Endothelial cell of umbilical vein (primary cell): ENCODE measurements around the gene KLHDC9. TPM values are rescaled to one million over a fixed set of nuclear protein-coding genes. Genes with fewer than 3 reads are reported as not detected.

Source experiments
- BruUV-seq: library from RNA; stranded (reverse); fragments of 400-500 nt; replicated peaks from 2 replicates; lab custom pipeline; 2021; lab: Mats Ljungman, UMichigan
- CTCF ChIA-PET: fragments of 300-600, 350-600 bp; sonication (Branson Sonifier 250); formaldehyde crosslinking; loops from one replicate; lab custom pipeline; 2021; ENCODE audit warnings: antibody characterized with exemption, inconsistent platforms; lab: Charles Lee
- POLR2A ChIA-PET: fragments of 300-600, 350-600 bp; sonication (Branson Sonifier 250); formaldehyde crosslinking; loops from one replicate; lab custom pipeline; 2021; ENCODE audit warnings: antibody characterized with exemption, inconsistent platforms; lab: Charles Lee
- DNase-seq: peaks from one replicate; pipeline ENCODE4 v3.0.0-alpha.2; 2011; ENCODE audit warnings: low read depth, low spot score
- FAIRE-seq: peaks from 2 replicates; lab custom pipeline; 2011; peaks lifted over from hg19 to GRCh38; lab: Jason Lieb, UNC
- H2AFZ ChIP-seq: 2 replicates; pipeline ENCODE4 v1.6.0; 2012; ENCODE audit warnings: low read depth, low read length, control low read depth, inconsistent platforms
- H3K27ac ChIP-seq: 2 replicates; pipeline ENCODE4 v1.5.1; 2011; ENCODE audit warnings: low read depth, mild to moderate bottlenecking, control low read depth, low read length, moderate library complexity; ENCODE audit not compliant: insufficient read depth
- H3K27me3 ChIP-seq, 2 experiments: 2 replicates each; pipeline versions ENCODE4 v1.6.0 to v1.6.1; 2011; ENCODE audit warnings: low read length in 2 of 2, mixed read lengths in 1 of 2; ENCODE audit not compliant: control insufficient read depth in 2 of 2, insufficient read depth in 2 of 2
- H3K36me3 ChIP-seq, 2 experiments: 2 replicates in 1 of 2; 3 replicates in 1 of 2; pipeline ENCODE4 v1.5.1; 2011; ENCODE audit warnings: low read length in 2 of 2, mild to moderate bottlenecking in 1 of 2, moderate library complexity in 1 of 2; ENCODE audit not compliant: control insufficient read depth in 2 of 2, insufficient read depth in 2 of 2; ENCODE audit errors: extremely low read depth in 1 of 2
- H3K4me1 ChIP-seq: 3 replicates; pipeline ENCODE4 v1.5.1; 2011; ENCODE audit warnings: mild to moderate bottlenecking, low read length; ENCODE audit not compliant: control insufficient read depth, insufficient read depth; ENCODE audit errors: extremely low read depth
- H3K4me2 ChIP-seq: 2 replicates; pipeline ENCODE4 v1.6.1; 2011; ENCODE audit warnings: low read length, control low read depth, mixed read lengths; ENCODE audit not compliant: insufficient read depth
- H3K4me3 ChIP-seq, 3 experiments: fragments of 200-600 bp in 1 of 3; sonication (generic), shearing (Covaris generic) in 1 of 3; replicated peaks in 1 of 3; 2 replicates each; pipeline ENCODE4 v1.5.1; 2011 to 2016; ENCODE audit warnings: control low read depth in 3 of 3, low read length in 3 of 3, mild to moderate bottlenecking in 2 of 3, inconsistent platforms in 1 of 3, low read depth in 1 of 3, moderate library complexity in 1 of 3; ENCODE audit not compliant: insufficient read depth in 1 of 3
- H3K79me2 ChIP-seq: 2 replicates; pipeline ENCODE4 v1.6.0; 2012; ENCODE audit warnings: low read length, inconsistent platforms; ENCODE audit not compliant: control insufficient read depth, insufficient read depth
- H3K9ac ChIP-seq: replicated peaks from 2 replicates; pipeline ENCODE3; 2011; ENCODE audit warnings: low read length, control low read depth; ENCODE audit not compliant: insufficient read depth; ENCODE audit errors: extremely low read depth
- H3K9me1 ChIP-seq: replicated peaks from 3 replicates; pipeline ENCODE4 v1.6.0; 2011; ENCODE audit warnings: mild to moderate bottlenecking, low read length; ENCODE audit not compliant: control insufficient read depth, insufficient read depth; ENCODE audit errors: extremely low read depth
- H3K9me3 ChIP-seq: replicated peaks from 2 replicates; pipeline ENCODE4 v1.5.1; 2012; ENCODE audit warnings: low read length, inconsistent platforms; ENCODE audit not compliant: control insufficient read depth, insufficient read depth
- H4K20me1 ChIP-seq: replicated peaks from 2 replicates; pipeline ENCODE3; 2011; ENCODE audit warnings: mild to moderate bottlenecking, low read length; ENCODE audit not compliant: control insufficient read depth, insufficient read depth; ENCODE audit errors: extremely low read depth
- EZH2 ChIP-seq: IDR thresholded peaks from 2 replicates; pipeline ENCODE4 v1.6.1; 2012; ENCODE audit warnings: borderline replicate concordance, low read depth, mild to moderate bottlenecking, moderate library complexity, low read length, inconsistent platforms; ENCODE audit not compliant: severe bottlenecking
- FOS ChIP-seq: IDR thresholded peaks from 2 replicates; pipeline ENCODE4 v1.6.1; 2011; ENCODE audit warnings: mild to moderate bottlenecking, low read length, moderate library complexity, borderline replicate concordance; ENCODE audit not compliant: insufficient read depth
- GATA2 ChIP-seq: IDR thresholded peaks from 2 replicates; pipeline ENCODE4 v1.7.0; 2011; ENCODE audit warnings: low read depth, mild to moderate bottlenecking, moderate library complexity, mixed read lengths, low read length; ENCODE audit not compliant: insufficient read length, insufficient read depth
- JUN ChIP-seq: IDR thresholded peaks from 2 replicates; pipeline ENCODE4 v1.6.1; 2011; ENCODE audit warnings: borderline replicate concordance, low read depth; ENCODE audit not compliant: insufficient read length, insufficient read depth
- MYC ChIP-seq: IDR thresholded peaks from one replicate; pipeline ENCODE4 v1.6.1; 2011; ENCODE audit warnings: mild to moderate bottlenecking, low read depth, low read length
- POLR2A ChIP-seq: IDR thresholded peaks from 2 replicates; pipeline ENCODE4 v1.6.1; 2012; ENCODE audit warnings: low read depth, mild to moderate bottlenecking, control low read depth, low read length
- POLR2AphosphoS5 ChIP-seq: IDR thresholded peaks from 2 replicates; pipeline ENCODE4 v1.6.1; 2012; ENCODE audit warnings: low read depth, mild to moderate bottlenecking, control low read depth, low read length, moderate library complexity; ENCODE audit not compliant: insufficient read depth
- dilution Hi-C: fragments of 300-500 bp; cut with MboI; formaldehyde crosslinking; loops from one replicate; pipeline ENCODE4 v1.15.0; 2019; ENCODE audit warnings: low sequenced_read_pairs; ENCODE audit not compliant: extremely low pct_ligation_motif_present
- intact Hi-C: fragments of 100-400 bp; cut with micrococcal nuclease; formaldehyde crosslinking; loops from one replicate; pipeline ENCODE4 v1.10.0; 2022
- polyA plus RNA-seq, 4 experiments: library from polyadenylated mRNA; depleted of rRNA in 3 of 4; stranded (reverse) in 3 of 4; unstranded in 1 of 4; fragments of >200 nt; gene quantifications; 2 replicates each; pipeline versions ENCODE4 v1.2.1 to v1.2.3, GENCODE V29; 2011 to 2012; ENCODE audit warnings: missing spikeins in 1 of 4
- total RNA-seq: library from RNA; stranded (reverse); gene quantifications from 2 replicates; pipeline ENCODE4 v1.2.3, GENCODE V29; 2021
- TF ChIP-seq, protein P1 (sequence below): IDR thresholded peaks from 2 replicates; pipeline ENCODE4 v1.6.1; 2011; ENCODE audit not compliant: insufficient read depth, insufficient read length
- TF ChIP-seq, protein P2 (sequence below), 2 donors: IDR thresholded peaks; 1 replicate in 1 of 2; 2 replicates in 1 of 2; pipeline ENCODE4 v1.5.1; 2011; ENCODE audit warnings: low read length in 2 of 2, mild to moderate bottlenecking in 2 of 2, moderate library complexity in 2 of 2, control low read depth in 1 of 2, inconsistent platforms in 1 of 2, low read depth in 1 of 2; ENCODE audit not compliant: insufficient read depth in 1 of 2; ENCODE audit errors: extremely low read depth in 1 of 2

The KLHDC9 gene
- total and polyA plus RNA-seq, 2 donors (not counting 3 experiments of a cell fraction or from before 2014, with no cell fraction given): 1.1 to 2.6 TPM

DNA sequence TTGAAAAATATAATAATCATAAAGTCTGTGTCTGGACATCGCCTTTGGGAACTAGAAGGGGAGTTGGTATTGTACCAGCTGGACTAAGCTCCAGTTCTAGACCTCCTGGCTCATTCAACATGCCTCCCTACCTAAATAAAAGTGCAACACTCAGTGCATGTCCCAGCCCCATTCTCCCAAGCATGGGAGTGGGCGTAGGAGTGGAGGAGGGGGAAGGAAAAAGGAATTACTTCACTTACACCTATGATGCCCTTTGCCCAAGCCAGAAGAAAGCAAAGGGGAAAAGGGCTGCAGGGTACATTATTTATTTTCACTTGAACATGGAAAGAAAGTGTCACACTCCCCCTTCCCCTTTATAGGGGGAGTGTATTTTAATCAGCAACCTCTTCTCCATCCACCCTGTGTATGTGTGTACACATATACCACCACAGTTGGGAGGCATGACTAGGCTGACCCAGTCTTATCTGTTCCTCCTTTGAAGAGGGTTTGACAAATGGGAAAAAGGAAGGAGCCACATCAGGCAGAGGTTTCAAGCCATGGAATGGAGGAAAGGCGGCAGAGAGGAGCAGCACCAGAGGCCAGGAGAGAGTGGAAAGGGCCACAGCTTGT lies 23.0 kb downstream of the KLHDC9 start:
- Histone ChIP-seq H3K36me3 (peaks cover 18 to 39% of the 10 kb centered on the region in 2 experiments), H3K4me1 (peaks cover 17% of the 10 kb centered on the region), H3K9me3 (no peaks in the 10 kb centered on the region), H3K9me1 (no peaks in the 10 kb centered on the region), H2AFZ (no peak overlapping the region), H3K9ac (no peak overlapping the region), H3K27me3 (no peaks in the 10 kb centered on the region), H3K79me2 (peaks cover 31% of the 10 kb centered on the region), H3K4me3 (no peak overlapping the region), H3K4me2 (no peak overlapping the region), H4K20me1 (no peaks in the 10 kb centered on the region), H3K27ac (no peak overlapping the region)
- POLR2A ChIA-PET: interaction anchor here (0.6 kb wide), 1 partner anchor 11 kb away, joined by 7 read pairs; the partner anchor contains the start of gene DEDD
- CTCF ChIA-PET: interaction anchor here (1.0 to 1.1 kb wide), 2 partner anchors 15 to 20 kb away, joined by 3 to 5 read pairs; no protein-coding TSS in a partner anchor
- BruUV-seq: no TSS peak
- intact Hi-C loops: no loop called here
- TF ChIP-seq EZH2 (no peak), GATA2 (no peak), POLR2AphosphoS5 (no peak), MYC (no peak), FOS (no peak), POLR2A (no peak), JUN (no peak)
- TF ChIP-seq, protein P1, sequence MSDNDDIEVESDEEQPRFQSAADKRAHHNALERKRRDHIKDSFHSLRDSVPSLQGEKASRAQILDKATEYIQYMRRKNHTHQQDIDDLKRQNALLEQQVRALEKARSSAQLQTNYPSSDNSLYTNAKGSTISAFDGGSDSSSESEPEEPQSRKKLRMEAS: no peak
- TF ChIP-seq, protein P2, sequence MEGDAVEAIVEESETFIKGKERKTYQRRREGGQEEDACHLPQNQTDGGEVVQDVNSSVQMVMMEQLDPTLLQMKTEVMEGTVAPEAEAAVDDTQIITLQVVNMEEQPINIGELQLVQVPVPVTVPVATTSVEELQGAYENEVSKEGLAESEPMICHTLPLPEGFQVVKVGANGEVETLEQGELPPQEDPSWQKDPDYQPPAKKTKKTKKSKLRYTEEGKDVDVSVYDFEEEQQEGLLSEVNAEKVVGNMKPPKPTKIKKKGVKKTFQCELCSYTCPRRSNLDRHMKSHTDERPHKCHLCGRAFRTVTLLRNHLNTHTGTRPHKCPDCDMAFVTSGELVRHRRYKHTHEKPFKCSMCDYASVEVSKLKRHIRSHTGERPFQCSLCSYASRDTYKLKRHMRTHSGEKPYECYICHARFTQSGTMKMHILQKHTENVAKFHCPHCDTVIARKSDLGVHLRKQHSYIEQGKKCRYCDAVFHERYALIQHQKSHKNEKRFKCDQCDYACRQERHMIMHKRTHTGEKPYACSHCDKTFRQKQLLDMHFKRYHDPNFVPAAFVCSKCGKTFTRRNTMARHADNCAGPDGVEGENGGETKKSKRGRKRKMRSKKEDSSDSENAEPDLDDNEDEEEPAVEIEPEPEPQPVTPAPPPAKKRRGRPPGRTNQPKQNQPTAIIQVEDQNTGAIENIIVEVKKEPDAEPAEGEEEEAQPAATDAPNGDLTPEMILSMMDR (IDR thresholded peaks at IDR 0.05; ENCODE audit: extremely low read depth in 1 of 2, insufficient read depth in 1 of 2, low read depth in 1 of 2, low read length in 2 of 2): no peak
- no peak for FAIRE-seq
- DNase-seq: no peak
- dilution Hi-C loops: no loop called here
